Cardiac fibroblast (primary cell): Measurements from ENCODE around the gene SVBP.

Experiments
- DNase-seq, 2 donors: peaks; one replicate each; pipeline versions ENCODE4 v3.0.0 to v3.0.0-alpha.2; 2010; ENCODE audit warnings: low read depth in 2 of 2
- H3K4me3 ChIP-seq, 2 donors: replicated peaks in 1 of 2; 1 replicate in 1 of 2; 2 replicates in 1 of 2; pipeline ENCODE4 v1.5.1; 2011; ENCODE audit warnings: low read depth in 2 of 2, low read length in 2 of 2, mild to moderate bottlenecking in 2 of 2, moderate library complexity in 1 of 2
- TF ChIP-seq, protein P1 (sequence below): IDR thresholded peaks from one replicate; pipeline ENCODE4 v1.5.1; 2011; ENCODE audit warnings: low read depth, mild to moderate bottlenecking, low read length, inconsistent platforms

SVBP gene

DNA sequence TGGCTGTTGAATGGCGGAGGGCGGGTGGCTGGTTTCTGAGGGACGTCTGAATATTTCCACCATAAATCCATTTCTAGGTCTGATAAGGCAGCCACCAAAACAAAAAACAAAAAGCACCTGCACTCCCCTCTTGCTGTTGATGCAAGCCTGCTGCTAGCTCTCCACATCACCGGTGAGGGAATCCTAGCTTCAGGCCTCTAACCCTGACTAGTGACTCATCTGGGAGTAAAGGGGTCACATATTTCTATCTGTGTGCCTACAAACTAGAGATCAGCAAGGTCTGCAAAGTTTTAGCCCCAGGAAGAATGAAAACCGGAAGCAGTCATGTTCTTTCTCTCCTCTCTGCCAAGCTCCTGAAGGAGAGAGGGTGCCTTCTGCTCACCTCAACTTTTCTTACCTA, 10.6 kb downstream of the SVBP start:
- TF ChIP-seq, protein P1, sequence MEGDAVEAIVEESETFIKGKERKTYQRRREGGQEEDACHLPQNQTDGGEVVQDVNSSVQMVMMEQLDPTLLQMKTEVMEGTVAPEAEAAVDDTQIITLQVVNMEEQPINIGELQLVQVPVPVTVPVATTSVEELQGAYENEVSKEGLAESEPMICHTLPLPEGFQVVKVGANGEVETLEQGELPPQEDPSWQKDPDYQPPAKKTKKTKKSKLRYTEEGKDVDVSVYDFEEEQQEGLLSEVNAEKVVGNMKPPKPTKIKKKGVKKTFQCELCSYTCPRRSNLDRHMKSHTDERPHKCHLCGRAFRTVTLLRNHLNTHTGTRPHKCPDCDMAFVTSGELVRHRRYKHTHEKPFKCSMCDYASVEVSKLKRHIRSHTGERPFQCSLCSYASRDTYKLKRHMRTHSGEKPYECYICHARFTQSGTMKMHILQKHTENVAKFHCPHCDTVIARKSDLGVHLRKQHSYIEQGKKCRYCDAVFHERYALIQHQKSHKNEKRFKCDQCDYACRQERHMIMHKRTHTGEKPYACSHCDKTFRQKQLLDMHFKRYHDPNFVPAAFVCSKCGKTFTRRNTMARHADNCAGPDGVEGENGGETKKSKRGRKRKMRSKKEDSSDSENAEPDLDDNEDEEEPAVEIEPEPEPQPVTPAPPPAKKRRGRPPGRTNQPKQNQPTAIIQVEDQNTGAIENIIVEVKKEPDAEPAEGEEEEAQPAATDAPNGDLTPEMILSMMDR, result no peak
- H3K4me3 ChIP-seq, result no peak overlapping the region
- no peak for DNase-seq

DNA sequence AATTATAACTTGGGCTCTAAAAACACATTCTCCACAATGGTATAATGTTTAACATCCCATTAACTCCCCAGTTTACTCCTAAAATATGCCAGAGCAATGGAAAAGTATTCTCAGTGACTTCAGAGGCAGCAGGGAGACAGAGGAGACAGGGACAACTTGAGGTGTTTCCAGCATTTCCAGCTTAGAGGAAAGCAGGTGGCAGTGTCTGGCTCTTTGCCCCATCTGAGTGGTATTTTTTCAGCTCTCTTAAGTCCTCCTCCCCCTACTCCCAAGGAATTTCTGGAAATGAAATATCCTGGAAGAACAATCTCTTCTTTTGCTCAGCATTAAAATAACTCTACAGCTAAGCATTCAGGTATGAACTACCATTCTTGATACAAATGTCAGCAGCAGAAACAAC, 11.0 kb downstream of the SVBP start:
- TF ChIP-seq, protein P1, result no peak
- H3K4me3 ChIP-seq, result no peak overlapping the region
- no peak for DNase-seq

DNA sequence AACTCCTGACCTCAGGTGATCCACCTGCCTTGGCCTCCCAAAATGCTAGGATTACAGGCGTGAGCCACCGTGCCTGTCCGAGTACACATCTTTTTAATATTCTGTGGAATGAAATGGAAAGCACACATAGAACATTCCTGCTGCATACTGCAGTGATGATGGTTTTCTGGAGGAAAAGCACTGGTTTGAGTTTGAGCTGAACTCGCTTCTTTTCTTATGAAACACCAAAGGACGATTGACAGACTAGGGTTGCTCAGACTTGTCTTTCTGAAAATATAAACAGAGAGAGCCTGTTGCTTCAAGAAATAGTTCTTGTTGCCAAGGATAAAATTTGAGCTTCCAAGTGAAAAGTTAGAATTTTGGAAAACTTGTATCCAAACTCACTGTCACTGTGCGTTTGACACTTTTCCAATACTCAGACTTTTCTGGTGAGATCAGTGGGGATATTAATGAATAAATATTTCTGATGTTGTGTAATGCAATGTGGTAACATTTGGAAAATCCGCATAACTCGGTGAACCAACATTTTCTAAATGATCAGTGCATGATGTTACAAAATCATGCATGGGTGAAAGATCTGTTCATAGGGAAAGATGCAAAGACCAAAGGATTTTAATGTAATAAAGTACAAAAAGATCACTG, 15.2 kb downstream of the SVBP start:
- no peak overlapping the region for H3K4me3 ChIP-seq
- DNase-seq, result peak in 1 of 2 donors; percentile 10
- TF ChIP-seq, protein P1, result no peak

DNA sequence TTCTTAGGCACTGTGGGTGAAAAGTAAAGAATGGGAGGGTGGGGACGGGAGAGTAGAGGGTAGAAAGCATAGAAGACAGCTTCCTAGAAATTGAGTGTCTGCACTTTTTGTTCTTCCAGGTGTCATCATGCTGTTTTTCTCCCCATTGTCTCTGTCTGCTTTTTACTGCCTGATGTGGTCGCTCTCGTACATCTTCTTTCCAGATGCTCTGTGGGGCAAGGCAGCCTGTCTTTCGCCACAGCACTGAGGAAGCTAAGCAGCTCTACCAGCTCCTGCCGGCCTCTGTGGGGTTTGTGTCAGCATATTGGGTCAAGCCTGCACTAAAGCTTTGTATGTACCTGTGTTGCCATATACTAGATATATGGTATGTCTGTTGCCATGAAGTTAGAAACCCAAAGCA, 19.2 kb downstream of the SVBP start:
- TF ChIP-seq, protein P1, result no peak
- no peak overlapping the region for H3K4me3 ChIP-seq
- DNase-seq, result no peak

DNA sequence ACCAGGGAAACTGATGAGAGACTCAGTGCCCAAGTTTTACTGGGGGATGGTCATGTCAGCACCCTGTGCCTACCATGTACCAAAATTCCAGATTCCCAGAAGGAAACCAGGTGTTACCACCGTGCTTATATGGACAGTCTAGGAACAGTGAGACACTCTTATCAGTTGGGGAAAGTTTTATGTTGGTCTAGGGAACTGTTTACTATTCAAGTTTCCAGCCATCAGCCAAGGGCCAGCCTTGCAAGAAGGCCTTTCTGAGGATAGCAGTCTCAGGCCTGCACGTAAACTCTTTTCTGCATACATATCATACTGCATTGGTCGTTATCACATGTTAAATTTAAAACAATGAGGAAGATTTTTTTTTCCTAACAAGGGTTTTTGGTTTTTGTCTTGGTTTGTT, 19.8 kb downstream of the SVBP start:
- no peak overlapping the region for H3K4me3 ChIP-seq
- TF ChIP-seq, protein P1, result no peak
- DNase-seq, result no peak

DNA sequence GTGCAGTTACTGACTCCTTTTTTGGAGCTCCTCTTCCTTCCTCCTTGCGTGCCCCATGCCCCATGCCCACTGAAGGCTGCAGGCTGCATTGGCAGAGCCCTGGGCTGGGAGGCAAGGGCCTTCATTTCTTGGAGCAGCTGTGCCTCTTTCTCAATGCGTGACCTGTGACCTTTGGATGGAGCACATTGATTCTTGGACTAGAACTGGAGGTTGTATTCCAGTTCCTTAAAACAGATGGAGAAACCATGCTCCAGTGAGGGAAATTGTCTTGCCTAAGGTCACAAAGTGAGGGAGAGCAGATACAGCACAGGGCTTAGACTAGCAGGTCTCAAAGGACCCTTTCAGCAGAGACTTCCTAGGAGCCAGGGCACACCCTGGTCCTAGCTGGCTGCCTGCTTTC, 23.4 kb downstream of the SVBP start:
- TF ChIP-seq, protein P1, result no peak
- DNase-seq, result peak in 1 of 2 donors; percentile 12
- no peak overlapping the region for H3K4me3 ChIP-seq

DNA sequence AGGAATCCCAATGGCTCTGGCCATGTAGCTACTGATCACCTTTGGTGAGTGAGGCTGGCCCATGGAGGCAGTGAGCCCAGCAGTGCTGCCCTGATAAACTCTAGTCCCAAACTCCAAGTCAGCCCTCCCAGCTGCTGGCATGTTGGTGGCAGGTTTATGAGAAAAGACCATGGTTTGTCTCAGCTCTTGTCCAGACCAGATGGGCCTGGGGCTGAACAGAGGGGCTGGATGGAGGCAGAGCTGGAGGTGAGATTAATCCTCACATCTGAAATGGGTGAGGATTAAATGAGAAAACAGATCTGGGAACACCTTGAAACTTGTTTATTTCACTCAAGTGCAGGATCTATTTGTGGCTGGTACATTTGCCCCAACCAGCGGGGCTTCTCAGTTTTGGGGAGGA, 29.2 kb downstream of the SVBP start:
- no peak for DNase-seq
- TF ChIP-seq, protein P1, result no peak
- no peak overlapping the region for H3K4me3 ChIP-seq
